Prostate gland (tissue), 2 donors: ENCODE results near the gene ACTG1.

Source experiments
- POLR2A ChIP-seq: fragments of 450-650 bp; IDR thresholded peaks from one replicate; pipeline ENCODE4 v1.6.1; 2016; ENCODE audit warnings: antibody characterized with exemption, mild to moderate bottlenecking
- TF ChIP-seq, protein P1 (sequence below), 4 experiments: fragments of 200-600 bp in 2 of 4; fragments of 450-650 bp in 2 of 4; sonication (generic) in 2 of 4; IDR thresholded peaks; 1 replicate in 3 of 4; 2 replicates in 1 of 4; pipeline ENCODE4 v1.5.1; 2016 to 2019; ENCODE audit warnings: antibody characterized with exemption in 4 of 4, mild to moderate bottlenecking in 2 of 4, moderate library complexity in 2 of 4

DNA sequence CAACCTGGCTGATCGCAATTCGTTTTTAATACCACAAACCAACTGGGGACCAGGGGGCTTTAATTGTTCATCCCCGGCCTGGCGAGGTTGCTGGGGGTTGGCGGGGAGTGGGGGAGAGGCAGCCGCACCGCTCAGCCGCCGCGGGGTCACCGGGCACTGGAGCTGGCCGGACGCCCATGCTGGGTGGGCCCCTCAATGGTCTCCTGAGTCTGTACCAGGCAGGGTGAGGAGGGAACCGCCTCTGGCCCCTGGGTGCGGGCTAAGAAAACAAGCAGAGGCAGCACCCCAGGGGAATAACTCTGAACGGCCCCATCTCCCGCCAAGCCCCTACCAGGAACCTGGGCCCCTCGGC lies 43.9 kb downstream of the ACTG1 start:
- TF ChIP-seq, protein P1, sequence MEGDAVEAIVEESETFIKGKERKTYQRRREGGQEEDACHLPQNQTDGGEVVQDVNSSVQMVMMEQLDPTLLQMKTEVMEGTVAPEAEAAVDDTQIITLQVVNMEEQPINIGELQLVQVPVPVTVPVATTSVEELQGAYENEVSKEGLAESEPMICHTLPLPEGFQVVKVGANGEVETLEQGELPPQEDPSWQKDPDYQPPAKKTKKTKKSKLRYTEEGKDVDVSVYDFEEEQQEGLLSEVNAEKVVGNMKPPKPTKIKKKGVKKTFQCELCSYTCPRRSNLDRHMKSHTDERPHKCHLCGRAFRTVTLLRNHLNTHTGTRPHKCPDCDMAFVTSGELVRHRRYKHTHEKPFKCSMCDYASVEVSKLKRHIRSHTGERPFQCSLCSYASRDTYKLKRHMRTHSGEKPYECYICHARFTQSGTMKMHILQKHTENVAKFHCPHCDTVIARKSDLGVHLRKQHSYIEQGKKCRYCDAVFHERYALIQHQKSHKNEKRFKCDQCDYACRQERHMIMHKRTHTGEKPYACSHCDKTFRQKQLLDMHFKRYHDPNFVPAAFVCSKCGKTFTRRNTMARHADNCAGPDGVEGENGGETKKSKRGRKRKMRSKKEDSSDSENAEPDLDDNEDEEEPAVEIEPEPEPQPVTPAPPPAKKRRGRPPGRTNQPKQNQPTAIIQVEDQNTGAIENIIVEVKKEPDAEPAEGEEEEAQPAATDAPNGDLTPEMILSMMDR (IDR thresholded peaks at IDR 0.05), result no peak
- no peak for TF ChIP-seq POLR2A
